HepG2 (cell line): Measurements from ENCODE around the gene CASZ1. TPM values are rescaled to one million over a fixed set of nuclear protein-coding genes. Genes with fewer than 3 reads are reported as not detected.

Source experiments
- AGO2 ChIP-seq: fragments of 200-400 bp; formaldehyde crosslinking; optimal IDR thresholded peaks from 2 replicates; pipeline ENCODE3; 2017; ENCODE audit warnings: mild to moderate bottlenecking, low read depth, low read length, moderate library complexity
- ATF5 ChIP-seq: sonication (generic); formaldehyde crosslinking; IDR thresholded peaks from 2 replicates; pipeline ENCODE4 v1.4.0; 2020; ENCODE audit warnings: mild to moderate bottlenecking, low read depth, missing genetic modification reagents
- CBFB ChIP-seq: sonication (generic); formaldehyde crosslinking; IDR thresholded peaks from 2 replicates; pipeline ENCODE4 v1.4.0; 2020; ENCODE audit warnings: missing genetic modification reagents
- GABPB1 ChIP-seq: IDR thresholded peaks from 2 replicates; pipeline ENCODE4 v1.6.1; 2016; ENCODE audit warnings: mild to moderate bottlenecking, missing genetic modification reagents, moderate library complexity, missing compliant biosample characterization
- GMEB1 ChIP-seq: sonication (generic); formaldehyde crosslinking; IDR thresholded peaks from 2 replicates; pipeline ENCODE4 v1.5.1; 2020; ENCODE audit warnings: missing genetic modification reagents, mild to moderate bottlenecking, borderline replicate concordance
- JUNB ChIP-seq: sonication (generic); formaldehyde crosslinking; IDR thresholded peaks from 2 replicates; pipeline ENCODE4 v1.8.0; 2022; ENCODE audit warnings: missing genetic modification reagents, mild to moderate bottlenecking, borderline replicate concordance
- KDM5A ChIP-seq: fragments of 200-600 bp; sonication (generic); IDR thresholded peaks from 2 replicates; pipeline ENCODE4 v1.7.0; 2018; ENCODE audit warnings: antibody characterized with exemption, mild to moderate bottlenecking, low read length, borderline replicate concordance
- KDM5B ChIP-seq: sonication (generic); formaldehyde crosslinking; IDR thresholded peaks from 2 replicates; pipeline ENCODE4 v1.4.0; 2020; ENCODE audit warnings: missing genetic modification reagents, mild to moderate bottlenecking, borderline replicate concordance
- MIER3 ChIP-seq: IDR thresholded peaks from 2 replicates; pipeline ENCODE4 v1.6.1; 2016; ENCODE audit warnings: missing compliant biosample characterization, borderline replicate concordance
- PRMT3 ChIP-seq: sonication (generic); formaldehyde crosslinking; IDR thresholded peaks from 2 replicates; pipeline ENCODE4 v1.8.1; 2022; ENCODE audit warnings: low read depth, mild to moderate bottlenecking, moderate library complexity, missing genetic modification reagents, borderline replicate concordance
- SMARCE1 ChIP-seq: fragments of 450-650 bp; IDR thresholded peaks from 2 replicates; pipeline ENCODE4 v1.6.1; 2017; ENCODE audit warnings: borderline replicate concordance
- SP4 ChIP-seq: sonication (generic); formaldehyde crosslinking; IDR thresholded peaks from 2 replicates; pipeline ENCODE4 v1.8.1; 2023; ENCODE audit warnings: mild to moderate bottlenecking, missing genetic modification reagents
- THAP11 ChIP-seq: IDR thresholded peaks from 2 replicates; pipeline ENCODE4 v1.6.1; 2016; ENCODE audit warnings: missing biosample characterization, missing genetic modification reagents
- ZNF407 ChIP-seq: sonication (generic); formaldehyde crosslinking; IDR thresholded peaks from one replicate; pipeline ENCODE4 v1.5.1; 2020; ENCODE audit warnings: mild to moderate bottlenecking, missing genetic modification reagents; ENCODE audit errors: not compliant biosample characterization
- ZNF7 ChIP-seq: IDR thresholded peaks from 2 replicates; pipeline ENCODE4 v1.6.1; 2016; ENCODE audit warnings: missing biosample characterization, missing genetic modification reagents
- ZNF776 ChIP-seq: sonication (generic); formaldehyde crosslinking; IDR thresholded peaks from 2 replicates; pipeline ENCODE4 v1.4.0; 2020; ENCODE audit warnings: mild to moderate bottlenecking, missing genetic modification reagents
- ZNF780A ChIP-seq: sonication (generic); formaldehyde crosslinking; IDR thresholded peaks from 2 replicates; pipeline ENCODE4 v1.8.0; 2022; ENCODE audit warnings: mild to moderate bottlenecking, missing genetic modification reagents, moderate library complexity
- ZNF816 ChIP-seq: sonication (generic); formaldehyde crosslinking; IDR thresholded peaks from 2 replicates; pipeline ENCODE4 v1.8.0; 2022; ENCODE audit warnings: missing genetic modification reagents, mild to moderate bottlenecking, borderline replicate concordance
- ZNF83 ChIP-seq: sonication (generic); formaldehyde crosslinking; IDR thresholded peaks from 2 replicates; pipeline ENCODE4 v1.4.0; 2020; ENCODE audit warnings: missing genetic modification reagents, mild to moderate bottlenecking, borderline replicate concordance
- polyA plus RNA-seq, 8 experiments: library from polyadenylated mRNA; depleted of rRNA in 3 of 8; stranded (reverse) in 7 of 8; unstranded in 1 of 8; fragments of >200 nt; fragmentation: Illumina TruSeq in 4 of 8; extraction: Trizol in 4 of 8; gene quantifications; 2 replicates each; pipeline versions ENCODE4 v1.2.1 to v1.2.3, GENCODE V29; 2011 to 2016; ENCODE audit warnings: low read depth in 4 of 8, missing spikeins in 1 of 8, mixed read lengths in 1 of 8; ENCODE audit not compliant: insufficient read depth in 1 of 8
- total RNA-seq, 5 experiments: library from RNA; depleted of rRNA; stranded (reverse); fragments of >200 nt; fragmentation: Illumina TruSeq; extraction: Trizol; gene quantifications; 2 replicates each; pipeline ENCODE4 v1.2.3, GENCODE V29; 2016; ENCODE audit warnings: low read depth in 1 of 5

CASZ1 gene
- total and polyA plus RNA-seq, 2 of the 13 experiments (the other 11 are each of a cell fraction or from before 2014, with no cell fraction given): 1.9 to 3.7 TPM

- TF ChIP-seq GABPB1 (CRISPR knock-in tag) (peak; percentile 63; the same call in 1 of the 2 replicates), JUNB (CRISPR knock-in tag) (no peak), AGO2 (no peak), ATF5 (CRISPR knock-in tag) (no peak), ZNF7 (CRISPR knock-in tag) (no peak), ZNF83 (CRISPR knock-in tag) (no peak), KDM5B (CRISPR knock-in tag) (no peak), KDM5A (no peak), PRMT3 (CRISPR knock-in tag) (no peak), SP4 (CRISPR knock-in tag) (no peak), GMEB1 (CRISPR knock-in tag) (peak; percentile 23; the same call in 1 of the 2 replicates), ZNF407 (CRISPR knock-in tag) (no peak), ZNF780A (CRISPR knock-in tag) (no peak), ZNF776 (no peak), THAP11 (CRISPR knock-in tag) (peak; percentile 46; the same call in 1 of the 2 replicates), ZNF816 (CRISPR knock-in tag) (no peak), CBFB (CRISPR knock-in tag) (peak; percentile 77), MIER3 (CRISPR knock-in tag) (peak; percentile 61; the same call in 1 of the 2 replicates), SMARCE1 (no peak)
Measured at GRCh38 chr1:10796029-10796944, at the start of gene CASZ1 (continued).
